ENCODE results near the gene CHEK1.
"Not testable (repeated sequence)": the region's sequence is repeated elsewhere in the genome, so short reads cannot be mapped to it uniquely, and the experiment has no call there.

The CHEK1 gene

GRCh38 chr11:125701018-125701610, 76.2 kb downstream of the CHEK1 start:
- no peak overlapping the region for H3K4me3 ChIP-seq (ENCODE audit: low read depth, low read length)
- no peak for DNase-seq (ENCODE audit: low read depth, low spot score)
- in situ Hi-C loops (cut with HindIII; ENCODE audit: low sequenced_read_pairs): no loop called here
- TF ChIP-seq, protein P1, sequence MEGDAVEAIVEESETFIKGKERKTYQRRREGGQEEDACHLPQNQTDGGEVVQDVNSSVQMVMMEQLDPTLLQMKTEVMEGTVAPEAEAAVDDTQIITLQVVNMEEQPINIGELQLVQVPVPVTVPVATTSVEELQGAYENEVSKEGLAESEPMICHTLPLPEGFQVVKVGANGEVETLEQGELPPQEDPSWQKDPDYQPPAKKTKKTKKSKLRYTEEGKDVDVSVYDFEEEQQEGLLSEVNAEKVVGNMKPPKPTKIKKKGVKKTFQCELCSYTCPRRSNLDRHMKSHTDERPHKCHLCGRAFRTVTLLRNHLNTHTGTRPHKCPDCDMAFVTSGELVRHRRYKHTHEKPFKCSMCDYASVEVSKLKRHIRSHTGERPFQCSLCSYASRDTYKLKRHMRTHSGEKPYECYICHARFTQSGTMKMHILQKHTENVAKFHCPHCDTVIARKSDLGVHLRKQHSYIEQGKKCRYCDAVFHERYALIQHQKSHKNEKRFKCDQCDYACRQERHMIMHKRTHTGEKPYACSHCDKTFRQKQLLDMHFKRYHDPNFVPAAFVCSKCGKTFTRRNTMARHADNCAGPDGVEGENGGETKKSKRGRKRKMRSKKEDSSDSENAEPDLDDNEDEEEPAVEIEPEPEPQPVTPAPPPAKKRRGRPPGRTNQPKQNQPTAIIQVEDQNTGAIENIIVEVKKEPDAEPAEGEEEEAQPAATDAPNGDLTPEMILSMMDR (IDR thresholded peaks at IDR 0.05; ENCODE audit: low read depth, low read length): no peak

- TF ChIP-seq, protein P1 (IDR thresholded peaks at IDR 0.05; ENCODE audit: low read depth, low read length): no peak
- in situ Hi-C loops (cut with HindIII; ENCODE audit: low sequenced_read_pairs): no loop called here
- no peak overlapping the region for H3K4me3 ChIP-seq (ENCODE audit: low read depth, low read length)
- DNase-seq (ENCODE audit: low read depth, low spot score): peak; percentile 4
These were observed 77.1 kb downstream of the CHEK1 start for GRCh38 chr11:125701858-125702621.

- H3K4me3 ChIP-seq (ENCODE audit: low read depth, low read length); in situ Hi-C loops (cut with HindIII; ENCODE audit: low sequenced_read_pairs); DNase-seq (ENCODE audit: low read depth, low spot score): not testable (repeated sequence)
These were observed 79.7 kb downstream of the CHEK1 start for GRCh38 chr11:125704686-125705085.

- TF ChIP-seq, protein P1 (IDR thresholded peaks at IDR 0.05; ENCODE audit: low read depth, low read length): no peak
- no peak for DNase-seq (ENCODE audit: low read depth, low spot score)
- in situ Hi-C loops (cut with HindIII; ENCODE audit: low sequenced_read_pairs): no loop called here
- H3K4me3 ChIP-seq (ENCODE audit: low read depth, low read length): no peak overlapping the region
These were observed 95.8 kb downstream of the CHEK1 start for GRCh38 chr11:125720781-125721180.

GRCh38 chr11:125724125-125724524, 99.2 kb downstream of the CHEK1 start:
- no peak for DNase-seq (ENCODE audit: low read depth, low spot score)
- H3K4me3 ChIP-seq (ENCODE audit: low read depth, low read length): no peak overlapping the region
- TF ChIP-seq, protein P1 (IDR thresholded peaks at IDR 0.05; ENCODE audit: low read depth, low read length): peak; percentile 6
- in situ Hi-C loops (cut with HindIII; ENCODE audit: low sequenced_read_pairs): no loop called here
